ENCODE measurements around the gene MVB12A. TPM values are rescaled to one million over a fixed set of nuclear protein-coding genes. Genes with fewer than 3 reads are reported as not detected.
A peak's percentile ranks its signal among the peaks of the same experiment; 100 is the strongest.

MVB12A gene
- polyA plus RNA-seq, 2 of the 4 experiments (the other 2 are of a cell fraction), result 19.1 to 30.2 TPM

- Histone ChIP-seq H3K4me3 (no peak overlapping the region), H3K4me1 (no peaks in the 10 kb centered on the region), H3K4me2 (no peak overlapping the region), H3K9me3 (no peaks in the 10 kb centered on the region), H3K27ac (no peak overlapping the region)
- ATAC-seq (peak; percentile 39 to 79; a peak in 3 of 6 replicates), DNase-seq (ENCODE audit: low read depth in 1 of 2, low spot score in 1 of 2) (peak in 1 of 2 experiments; percentile 38), FAIRE-seq (no peak)
- no peak for TF ChIP-seq EHF (CRISPR knock-in tag; IDR thresholded peaks at IDR 0.05)
- TF ChIP-seq CTCF (IDR thresholded peaks at IDR 0.05), result peak; percentile 35
- peak; percentile 40 to 57; a peak in 4 of 5 replicates for TF ChIP-seq RAD21 (conservative IDR thresholded peaks at IDR 0.05 in 1 of 2, IDR thresholded peaks at IDR 0.05 in 1 of 2)
- TF ChIP-seq ZSCAN20 (CRISPR knock-in tag; IDR thresholded peaks at IDR 0.05), result no peak
- no peak for TF ChIP-seq CHD4 (IDR thresholded peaks at IDR 0.05; ENCODE audit: borderline replicate concordance)
- TF ChIP-seq HOXB13 (CRISPR knock-in tag; IDR thresholded peaks at IDR 0.05; ENCODE audit: low read depth), result no peak
- WGBS (ENCODE audit: missing lambda C conversion rate), result 64% methylated on average over 8 of the region's 8 CpGs
- POLR2A ChIA-PET, result interaction anchor here (0.7 kb wide), 1 partner anchor 85 kb away, joined by 6 read pairs; no protein-coding TSS in a partner anchor
- CTCF ChIA-PET, result interaction anchor here (0.6 to 1.6 kb wide), 10 partner anchors 10 to 414 kb away, joined by 3 to 6 read pairs (median 3); no protein-coding TSS in a partner anchor
Observed at GRCh38 chr19:17441241-17442021, 21.6 kb downstream of the MVB12A start.

- 88% methylated on average over 1 of the region's 1 CpG for WGBS (ENCODE audit: missing lambda C conversion rate)
- POLR2A ChIA-PET, result no interaction called here
- Histone ChIP-seq H3K27ac (no peak overlapping the region), H3K4me1 (0 out of 3 replicates have a peak, but pooled peaks cover 3% of the 10 kb centered on the region), H3K4me3 (no peak overlapping the region), H3K4me2 (no peak overlapping the region), H3K9me3 (no peaks in the 10 kb centered on the region)
- DNase-seq (ENCODE audit: low read depth in 1 of 2, low spot score in 1 of 2) (no peak), FAIRE-seq (no peak), ATAC-seq (no peak)
- CTCF ChIA-PET, result no interaction called here
- no peak for TF ChIP-seq ZSCAN20 (CRISPR knock-in tag; IDR thresholded peaks at IDR 0.05)
- TF ChIP-seq CTCF (IDR thresholded peaks at IDR 0.05), result no peak
- no peak for TF ChIP-seq POLR2AphosphoS2 (conservative IDR thresholded peaks at IDR 0.05; ENCODE audit: low read length)
- TF ChIP-seq CHD4 (IDR thresholded peaks at IDR 0.05; ENCODE audit: borderline replicate concordance), result no peak
- TF ChIP-seq E2F6 (IDR thresholded peaks at IDR 0.05; ENCODE audit: borderline replicate concordance, low read depth), result no peak
- no peak for TF ChIP-seq PBX3 (IDR thresholded peaks at IDR 0.05)
- TF ChIP-seq KDM1A (IDR thresholded peaks at IDR 0.05; ENCODE audit: low read depth), result no peak
- TF ChIP-seq HOXA7 (CRISPR knock-in tag; IDR thresholded peaks at IDR 0.05), result no peak
- TF ChIP-seq ESRRA (IDR thresholded peaks at IDR 0.05; ENCODE audit: borderline replicate concordance, low read length), result no peak
- TF ChIP-seq MAX (IDR thresholded peaks at IDR 0.05), result no peak
- no peak for TF ChIP-seq HDAC2 (IDR thresholded peaks at IDR 0.05)
- TF ChIP-seq BCL3 (IDR thresholded peaks at IDR 0.05), result no peak
Observed at GRCh38 chr19:17445526-17446165, 25.8 kb downstream of the MVB12A start.
